HCT116 (cell line): ENCODE measurements around the gene FHIT.

ENCODE experiments used
- ATF3 ChIP-seq: IDR thresholded peaks from 2 replicates; pipeline ENCODE4 v1.6.1; 2012
- CTCF ChIP-seq, 3 experiments: fragments of 200-600 bp in 1 of 3; sonication (generic) in 1 of 3; IDR thresholded peaks in 2 of 3; conservative IDR thresholded peaks in 1 of 3; 2 replicates each; pipeline ENCODE4 v1.5.1; 2012 to 2017; ENCODE audit warnings: low read depth in 2 of 3, low read length in 2 of 3, antibody characterized with exemption in 1 of 3, borderline replicate concordance in 1 of 3, control low read depth in 1 of 3, mild to moderate bottlenecking in 1 of 3, mixed read lengths in 1 of 3, mixed run types in 1 of 3, moderate library complexity in 1 of 3; ENCODE audit not compliant: insufficient read depth in 1 of 3
- EGR1 ChIP-seq: IDR thresholded peaks from 2 replicates; pipeline ENCODE4 v1.6.1; 2012; ENCODE audit warnings: low read depth
- EZH2 ChIP-seq: fragments of 200-600 bp; sonication (generic); IDR thresholded peaks from 2 replicates; pipeline ENCODE4 v1.6.1; 2017; ENCODE audit warnings: antibody characterized with exemption, mixed run types
- FOSL1 ChIP-seq: IDR thresholded peaks from 2 replicates; pipeline ENCODE4 v1.6.1; 2012; ENCODE audit warnings: low read depth
- MAX ChIP-seq: IDR thresholded peaks from 2 replicates; pipeline ENCODE4 v1.6.1; 2012
- POLR2A ChIP-seq: IDR thresholded peaks from 2 replicates; pipeline ENCODE4 v1.7.0; 2011; ENCODE audit warnings: borderline replicate concordance; ENCODE audit not compliant: insufficient read depth, insufficient read length; ENCODE audit errors: extremely low read depth
- POLR2AphosphoS5 ChIP-seq: IDR thresholded peaks from 2 replicates; pipeline ENCODE4 v1.6.1; 2011; ENCODE audit warnings: mild to moderate bottlenecking, low read depth, low read length, moderate library complexity
- REST ChIP-seq: IDR thresholded peaks from 2 replicates; pipeline ENCODE4 v1.6.1; 2012; ENCODE audit warnings: low read depth
- TCF7L2 ChIP-seq: IDR thresholded peaks from 2 replicates; pipeline ENCODE4 v1.7.0; 2011; ENCODE audit warnings: borderline replicate concordance, inconsistent platforms; ENCODE audit not compliant: insufficient read depth, insufficient read length; ENCODE audit errors: extremely low read depth
- ZNF274 ChIP-seq: fragments of 200-500 bp; sonication (Bioruptor generic); IDR thresholded peaks from 2 replicates; pipeline ENCODE4 v1.6.1; 2014; ENCODE audit warnings: mild to moderate bottlenecking, low read depth, low read length, inconsistent platforms

- TF ChIP-seq ATF3, result no peak
- no peak for TF ChIP-seq POLR2A
- TF ChIP-seq CTCF (IDR thresholded peaks at IDR 0.05 in 2 of 3, conservative IDR thresholded peaks at IDR 0.05 in 1 of 3; ENCODE audit: borderline replicate concordance in 1 of 3, insufficient read depth in 1 of 3, low read depth in 2 of 3, low read length in 2 of 3), result no peak
- no peak for TF ChIP-seq EZH2
- no peak for TF ChIP-seq ZNF274
- no peak for TF ChIP-seq REST
- no peak for TF ChIP-seq EGR1
- no peak for TF ChIP-seq FOSL1
- TF ChIP-seq MAX, result no peak
- no peak for TF ChIP-seq TCF7L2
- TF ChIP-seq POLR2AphosphoS5, result no peak
Observed at GRCh38 chr3:60461267-60461666, 790.0 kb downstream of the FHIT start.
